NCI-H748 (cell line): ENCODE results near the gene TEF.

Source experiments
- DNase-seq: peaks from one replicate; lab custom pipeline; 2025; ENCODE audit not compliant: unreplicated experiment; lab: John Stamatoyannopoulos, UW

The TEF gene

GRCh38 chr22:41353862-41354575 is 27.7 kb upstream of the TEF start:
- no peak for DNase-seq

GRCh38 chr22:41354979-41355378 is 26.8 kb upstream of the TEF start:
- no peak for DNase-seq

- no peak for DNase-seq
Measured at GRCh38 chr22:41355895-41356294, 25.8 kb upstream of the TEF start.

DNA sequence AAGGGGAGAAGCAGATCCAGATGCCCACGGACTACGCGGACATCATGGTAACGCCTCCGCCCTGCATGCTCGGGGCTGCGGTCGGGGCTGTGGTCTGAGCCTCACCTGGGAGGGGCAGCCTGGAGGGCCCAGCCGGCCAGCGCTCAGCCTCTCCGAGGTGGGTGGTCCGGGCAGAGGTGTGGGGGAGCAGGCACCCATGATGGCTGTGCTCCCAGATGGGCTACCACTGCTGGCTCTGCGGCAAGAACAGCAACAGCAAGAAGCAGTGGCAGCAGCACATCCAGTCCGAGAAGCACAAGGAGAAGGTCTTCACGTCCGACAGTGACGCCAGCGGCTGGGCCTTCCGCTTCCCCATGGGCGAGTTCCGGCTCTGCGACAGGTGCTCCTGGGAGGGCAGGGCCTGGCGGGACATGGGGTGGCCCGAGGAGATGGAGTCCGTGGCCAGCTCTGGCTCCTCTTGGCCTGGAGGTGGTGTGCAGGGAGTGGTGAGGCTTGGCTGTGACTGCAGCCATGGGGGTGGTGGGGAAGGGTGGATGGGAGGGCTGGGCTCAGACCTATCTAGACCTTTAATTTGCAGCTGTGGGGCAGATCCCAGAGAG is 25.2 kb upstream of the TEF start:
- DNase-seq, result no peak

DNA sequence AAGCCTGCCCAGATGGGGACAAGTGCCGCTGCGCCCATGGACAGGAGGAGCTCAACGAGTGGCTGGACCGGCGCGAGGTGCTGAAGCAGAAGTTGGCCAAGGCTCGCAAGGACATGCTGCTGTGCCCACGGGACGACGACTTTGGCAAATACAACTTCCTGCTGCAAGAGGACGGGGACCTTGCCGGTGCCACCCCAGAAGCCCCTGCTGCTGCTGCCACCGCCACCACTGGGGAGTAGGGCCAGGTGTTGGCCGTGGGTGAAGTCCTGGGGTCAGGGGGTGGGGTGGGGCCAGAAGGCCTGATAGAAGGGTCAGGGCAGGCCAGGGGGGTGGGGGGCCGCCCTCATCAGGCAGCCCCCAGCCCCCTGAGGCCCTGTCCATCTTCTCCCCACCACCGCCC is 24.6 kb upstream of the TEF start:
- no peak for DNase-seq

GRCh38 chr22:41358927-41359326 is 22.8 kb upstream of the TEF start:
- no peak for DNase-seq

DNA sequence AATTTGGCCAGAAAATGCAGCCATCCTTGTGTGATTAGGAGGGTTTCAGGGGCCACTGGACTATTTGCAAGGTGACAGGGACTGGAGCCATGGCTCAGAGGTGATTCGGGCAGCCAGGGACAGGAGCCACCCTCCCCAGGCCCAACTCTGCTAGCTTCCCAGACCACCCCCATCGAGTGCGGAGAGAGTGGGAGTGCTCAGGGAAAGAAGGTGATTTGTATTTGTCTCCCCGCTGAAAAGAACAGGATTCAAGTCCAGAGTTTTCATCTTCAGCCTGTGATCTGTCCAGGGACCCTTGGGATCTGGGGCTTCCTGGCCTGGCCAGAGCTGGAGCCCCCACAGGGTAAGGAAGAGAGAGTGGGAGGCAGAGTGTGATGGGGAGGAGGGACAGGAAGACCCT is 22.4 kb upstream of the TEF start:
- no peak for DNase-seq

GRCh38 chr22:41360126-41360525 is 21.6 kb upstream of the TEF start:
- DNase-seq, result no peak

- DNase-seq, result no peak
Measured at GRCh38 chr22:41361716-41362310, 19.9 kb upstream of the TEF start.

DNA sequence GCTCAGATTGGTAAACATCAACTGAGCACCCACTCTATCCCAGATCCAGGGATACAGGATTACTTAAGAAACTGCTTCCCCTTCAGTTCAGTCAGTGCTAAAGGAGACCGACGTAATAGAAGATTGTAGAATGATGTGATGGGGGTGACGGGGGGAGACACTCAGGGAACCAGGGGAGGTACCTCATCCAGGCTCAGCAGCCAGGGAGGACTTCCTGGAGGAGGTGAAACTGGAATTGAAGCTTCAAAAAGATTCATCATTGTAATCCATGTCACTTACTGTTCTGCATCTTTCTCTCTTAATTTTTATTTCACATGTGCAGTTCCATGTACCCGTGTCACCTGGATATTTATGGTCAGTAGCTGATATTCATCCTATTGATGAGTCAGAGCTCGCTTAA is 19.1 kb upstream of the TEF start:
- DNase-seq, result no peak

GRCh38 chr22:41364233-41364632 is 17.5 kb upstream of the TEF start:
- no peak for DNase-seq

GRCh38 chr22:41364955-41365354 is 16.8 kb upstream of the TEF start:
- no peak for DNase-seq

GRCh38 chr22:41365425-41365824 is 16.3 kb upstream of the TEF start:
- no peak for DNase-seq

GRCh38 chr22:41366323-41367029 is 15.3 kb upstream of the TEF start:
- DNase-seq, result no peak

DNA sequence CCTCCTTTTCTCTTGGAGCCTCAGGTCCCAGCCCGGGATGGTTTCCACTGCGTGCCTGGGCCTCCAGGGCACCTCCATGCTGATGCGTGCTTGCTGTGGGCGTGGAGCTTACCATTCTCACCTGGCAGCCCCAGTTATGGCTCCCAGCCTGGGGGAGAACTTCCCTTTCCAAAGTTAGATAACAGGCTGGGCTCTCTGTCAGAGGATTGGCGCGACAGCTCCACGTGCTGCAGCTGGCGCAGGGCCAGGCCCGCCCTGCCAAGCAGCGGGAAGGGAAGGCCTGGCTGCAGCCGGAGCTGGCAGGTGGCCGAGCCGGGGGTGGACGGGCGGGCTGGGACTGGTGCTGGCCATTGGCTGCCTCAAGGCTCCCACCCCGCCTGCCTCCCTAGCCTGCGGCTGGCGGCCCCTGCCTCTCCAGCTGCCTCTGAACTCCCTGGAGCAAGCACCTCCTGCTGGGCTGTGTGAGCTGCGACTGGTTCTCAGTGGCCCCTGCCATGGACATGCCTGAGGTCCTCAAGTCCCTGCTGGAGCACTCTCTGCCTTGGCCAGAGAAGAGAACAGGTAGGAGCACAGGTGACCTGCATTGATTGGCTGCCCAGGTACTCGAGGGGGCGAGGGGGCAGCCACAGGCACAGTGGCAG is 14.6 kb upstream of the TEF start:
- DNase-seq, result peak; percentile 96

- DNase-seq, result peak; percentile 48
Measured at GRCh38 chr22:41367680-41368542, 13.8 kb upstream of the TEF start.

GRCh38 chr22:41368543-41369423 is 13.0 kb upstream of the TEF start:
- DNase-seq, result no peak

- no peak for DNase-seq
Measured at GRCh38 chr22:41369424-41369745, 12.4 kb upstream of the TEF start.

DNA sequence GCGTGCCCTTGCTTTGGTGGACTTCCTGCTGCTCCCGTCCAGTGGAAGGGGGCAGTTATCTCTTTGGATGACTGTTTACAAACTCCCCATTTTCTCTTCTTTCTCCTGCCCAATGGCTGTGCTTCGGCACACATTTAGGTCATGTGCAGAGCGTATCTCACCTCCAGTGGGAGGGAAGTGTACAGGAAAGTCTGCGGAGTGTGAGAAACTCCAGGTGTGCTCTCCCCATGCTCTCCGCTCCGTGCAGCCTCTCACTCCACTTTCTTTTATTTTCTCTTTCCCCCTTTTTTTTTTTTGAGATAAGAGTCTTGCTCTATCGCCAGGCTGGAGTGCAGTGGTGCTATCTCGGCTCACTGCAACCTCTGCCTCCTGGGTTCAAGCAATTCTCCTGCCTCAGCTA is 11.9 kb upstream of the TEF start:
- DNase-seq, result no peak

DNA sequence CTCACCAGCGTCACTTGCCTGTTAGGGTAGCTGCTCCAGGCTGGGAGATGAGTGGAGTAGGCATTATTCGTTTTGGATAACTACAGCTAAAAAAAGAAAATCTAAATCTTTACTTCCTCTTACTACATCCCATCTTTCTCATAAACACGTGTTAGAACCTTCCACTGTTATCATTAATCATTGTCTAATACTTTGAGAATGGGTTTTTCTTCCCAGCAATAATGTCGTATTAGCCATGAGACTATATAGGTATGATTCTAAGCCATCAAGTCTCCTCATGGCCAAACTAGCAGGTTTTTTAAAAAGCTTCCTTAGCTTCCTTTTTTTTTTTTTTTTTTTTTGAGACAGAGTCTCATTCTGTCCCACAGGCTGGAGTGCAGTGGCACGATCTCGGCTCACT is 3.9 kb upstream of the TEF start:
- DNase-seq, result no peak
